Activated T-cell treated with anti-CD3 and anti-CD28 coated beads, Interleukin-2, amount 50 U/mL, for 24 hours (primary cell): ENCODE results near the gene STK25.

ENCODE experiments used
- DNase-seq: peaks from one replicate; pipeline ENCODE4 v3.0.0-alpha.2; 2020
- H3K27ac Mint-ChIP-seq: 2 replicates; pipeline ENCODE4 v1.8.0; 2020; ENCODE audit warnings: mild to moderate bottlenecking, mixed read lengths
- H3K27me3 Mint-ChIP-seq: 2 replicates; pipeline ENCODE4 v1.8.0; 2020; ENCODE audit warnings: mixed read lengths
- H3K36me3 Mint-ChIP-seq: 2 replicates; pipeline ENCODE4 v1.8.0; 2020; ENCODE audit warnings: low read depth, mixed read lengths
- H3K4me1 Mint-ChIP-seq: 2 replicates; pipeline ENCODE4 v1.8.0; 2020; ENCODE audit warnings: low read depth, mixed read lengths
- H3K4me3 Mint-ChIP-seq: 2 replicates; pipeline ENCODE4 v1.8.0; 2020; ENCODE audit warnings: mild to moderate bottlenecking, moderate library complexity, mixed read lengths
- H3K9me3 Mint-ChIP-seq: 2 replicates; pipeline ENCODE4 v1.8.0; 2020; ENCODE audit warnings: mixed read lengths

Gene STK25

GRCh38 chr2:241545523-241546473 is 37.4 kb upstream of the STK25 start:
- Mint-ChIP-seq H3K36me3 (no peaks in the 10 kb centered on the region), H3K4me1 (no peaks in the 10 kb centered on the region), H3K27me3 (peaks cover 39% of the 10 kb centered on the region), H3K4me3 (no peak overlapping the region), H3K27ac (no peak overlapping the region), H3K9me3 (no peaks in the 10 kb centered on the region)
- no peak for DNase-seq

- Mint-ChIP-seq H3K36me3 (no peaks in the 10 kb centered on the region), H3K9me3 (no peaks in the 10 kb centered on the region), H3K27me3 (peaks cover 46% of the 10 kb centered on the region), H3K27ac (no peak overlapping the region), H3K4me3 (no peak overlapping the region), H3K4me1 (peaks cover 5% of the 10 kb centered on the region)
- no peak for DNase-seq
Measured at GRCh38 chr2:241545106-241545505, 36.7 kb upstream of the STK25 start.

- H3K36me3 Mint-ChIP-seq, result no peaks in the 10 kb centered on the region
- no peak overlapping the region for H3K4me3 Mint-ChIP-seq
- DNase-seq, result no peak
- peaks cover 5% of the 10 kb centered on the region for H3K4me1 Mint-ChIP-seq
- H3K27ac Mint-ChIP-seq, result no peak overlapping the region
- H3K27me3 Mint-ChIP-seq, result peaks cover 36% of the 10 kb centered on the region
- H3K9me3 Mint-ChIP-seq, result no peaks in the 10 kb centered on the region
Measured at GRCh38 chr2:241542278-241542605, 33.9 kb upstream of the STK25 start.

- no peak overlapping the region for H3K27ac Mint-ChIP-seq
- H3K4me3 Mint-ChIP-seq, result no peak overlapping the region
- DNase-seq, result no peak
- H3K9me3 Mint-ChIP-seq, result no peaks in the 10 kb centered on the region
- peaks cover 36% of the 10 kb centered on the region for H3K27me3 Mint-ChIP-seq
- H3K36me3 Mint-ChIP-seq, result no peaks in the 10 kb centered on the region
- H3K4me1 Mint-ChIP-seq, result peaks cover 5% of the 10 kb centered on the region
Measured at GRCh38 chr2:241541564-241542277, 33.3 kb upstream of the STK25 start.

DNA sequence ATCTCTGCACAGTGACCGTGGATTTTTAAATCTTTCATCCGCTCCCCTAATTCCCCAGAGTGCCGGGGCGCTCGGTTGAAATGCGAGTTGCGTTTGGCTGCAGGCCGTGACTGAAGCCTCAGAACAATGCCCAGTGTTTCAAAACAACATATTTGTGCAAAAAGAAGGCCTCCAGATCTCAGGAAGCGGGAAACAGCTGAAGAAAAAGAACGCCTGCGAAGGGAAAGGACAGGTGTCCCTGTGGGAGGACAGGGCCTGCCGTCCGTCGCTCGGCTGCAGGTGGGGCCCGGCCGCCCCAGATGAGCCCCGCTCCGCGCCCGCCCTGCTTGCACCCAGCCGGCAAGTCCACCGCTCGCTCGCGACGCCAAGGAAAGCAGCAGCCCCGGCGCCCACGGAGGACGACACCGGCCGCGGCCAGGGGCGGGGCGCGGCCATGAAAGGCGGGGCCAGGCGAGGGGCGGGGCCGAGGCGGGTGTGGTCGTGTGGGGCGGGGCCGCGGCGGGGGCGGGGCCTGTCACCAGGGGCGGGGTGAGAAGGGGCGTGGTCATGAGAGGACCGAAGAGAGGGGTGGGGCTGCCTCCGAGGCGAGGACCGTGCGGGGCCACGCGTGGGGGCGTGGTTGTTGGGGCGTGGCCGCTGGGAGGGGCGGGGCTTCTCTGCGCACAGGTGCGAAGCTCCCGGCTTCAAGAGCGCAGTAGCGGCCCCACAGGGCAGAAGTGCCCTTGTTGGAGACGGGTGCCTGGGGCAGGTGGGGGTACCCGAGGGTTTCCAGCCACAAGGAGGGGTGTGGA is 32.6 kb upstream of the STK25 start:
- H3K9me3 Mint-ChIP-seq, result no peaks in the 10 kb centered on the region
- peaks cover 5% of the 10 kb centered on the region for H3K4me1 Mint-ChIP-seq
- peaks cover 36% of the 10 kb centered on the region for H3K27me3 Mint-ChIP-seq
- peak; percentile 79 for DNase-seq
- H3K36me3 Mint-ChIP-seq, result no peaks in the 10 kb centered on the region
- peak overlapping the region; percentile 55 for H3K4me3 Mint-ChIP-seq
- no peak overlapping the region for H3K27ac Mint-ChIP-seq

GRCh38 chr2:241540401-241540770 is 32.0 kb upstream of the STK25 start:
- no peaks in the 10 kb centered on the region for H3K9me3 Mint-ChIP-seq
- peaks cover 36% of the 10 kb centered on the region for H3K27me3 Mint-ChIP-seq
- no peak overlapping the region for H3K27ac Mint-ChIP-seq
- H3K4me1 Mint-ChIP-seq, result peaks cover 5% of the 10 kb centered on the region
- no peak for DNase-seq
- H3K36me3 Mint-ChIP-seq, result no peaks in the 10 kb centered on the region
- peak overlapping the region; percentile 55 for H3K4me3 Mint-ChIP-seq

- no peak for DNase-seq
- Mint-ChIP-seq H3K9me3 (no peaks in the 10 kb centered on the region), H3K27me3 (peaks cover 36% of the 10 kb centered on the region), H3K4me3 (no peak overlapping the region), H3K27ac (no peak overlapping the region), H3K36me3 (no peaks in the 10 kb centered on the region), H3K4me1 (peaks cover 5% of the 10 kb centered on the region)
Measured at GRCh38 chr2:241539616-241540374, 31.4 kb upstream of the STK25 start.

GRCh38 chr2:241538838-241539615 is 30.6 kb upstream of the STK25 start:
- peaks cover 36% of the 10 kb centered on the region for H3K27me3 Mint-ChIP-seq
- DNase-seq, result no peak
- no peaks in the 10 kb centered on the region for H3K9me3 Mint-ChIP-seq
- H3K27ac Mint-ChIP-seq, result no peak overlapping the region
- H3K4me3 Mint-ChIP-seq, result no peak overlapping the region
- peaks cover 5% of the 10 kb centered on the region for H3K4me1 Mint-ChIP-seq
- H3K36me3 Mint-ChIP-seq, result no peaks in the 10 kb centered on the region

- Mint-ChIP-seq H3K9me3 (no peaks in the 10 kb centered on the region), H3K36me3 (no peaks in the 10 kb centered on the region), H3K27ac (no peak overlapping the region), H3K27me3 (peaks cover 17% of the 10 kb centered on the region), H3K4me3 (no peak overlapping the region), H3K4me1 (peaks cover 5% of the 10 kb centered on the region)
- no peak for DNase-seq
Measured at GRCh38 chr2:241535871-241536655, 27.7 kb upstream of the STK25 start.

GRCh38 chr2:241534701-241535375 is 26.5 kb upstream of the STK25 start:
- H3K4me3 Mint-ChIP-seq, result no peak overlapping the region
- H3K27me3 Mint-ChIP-seq, result peaks cover 7% of the 10 kb centered on the region
- H3K36me3 Mint-ChIP-seq, result no peaks in the 10 kb centered on the region
- no peaks in the 10 kb centered on the region for H3K4me1 Mint-ChIP-seq
- no peak for DNase-seq
- no peaks in the 10 kb centered on the region for H3K9me3 Mint-ChIP-seq
- H3K27ac Mint-ChIP-seq, result no peak overlapping the region

DNA sequence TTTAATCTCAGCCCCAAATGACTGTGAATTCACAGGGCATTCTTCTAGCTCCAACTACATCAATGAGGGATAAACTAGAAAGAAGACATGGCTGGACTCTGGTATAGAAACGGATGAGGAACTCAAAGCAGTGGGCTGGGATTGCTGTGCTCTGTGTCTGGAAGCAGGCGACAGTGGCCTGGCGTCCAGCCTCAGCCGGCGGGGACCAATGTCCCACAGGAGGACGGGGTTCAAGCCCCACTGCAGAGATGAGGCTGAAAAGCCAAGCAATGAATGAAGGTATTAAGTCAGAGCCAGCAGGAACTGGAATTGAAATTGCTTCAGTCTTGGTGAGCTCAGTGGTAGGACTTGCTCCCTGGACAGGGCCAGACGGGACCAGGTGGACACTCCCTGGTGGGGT is 25.9 kb upstream of the STK25 start:
- Mint-ChIP-seq H3K27ac (no peak overlapping the region), H3K27me3 (peaks cover 3% of the 10 kb centered on the region)

GRCh38 chr2:241532733-241533601 is 24.6 kb upstream of the STK25 start:
- H3K4me3 Mint-ChIP-seq, result no peak overlapping the region
- H3K36me3 Mint-ChIP-seq, result no peaks in the 10 kb centered on the region
- no peaks in the 10 kb centered on the region for H3K4me1 Mint-ChIP-seq
- no peak overlapping the region for H3K27ac Mint-ChIP-seq
- H3K27me3 Mint-ChIP-seq, result no peaks in the 10 kb centered on the region
- H3K9me3 Mint-ChIP-seq, result no peaks in the 10 kb centered on the region
- no peak for DNase-seq

More for the DNA sequence above, 25.9 kb upstream of the STK25 start:
- Mint-ChIP-seq H3K4me3 (no peak overlapping the region), H3K36me3 (no peaks in the 10 kb centered on the region), H3K4me1 (no peaks in the 10 kb centered on the region), H3K9me3 (no peaks in the 10 kb centered on the region)
- DNase-seq, result no peak
